Esophagus squamous epithelium (tissue), 5 donors: Measurements from ENCODE around the gene PLPP4. TPM values are rescaled to one million over a fixed set of nuclear protein-coding genes. Genes with fewer than 3 reads are reported as not detected.

Experiments used
- DNase-seq: peaks from one replicate; lab custom pipeline; 2025; lab: John Stamatoyannopoulos, UW
- H3K27ac ChIP-seq, 4 donors: fragments of 200-600 bp; sonication (generic); one replicate each; pipeline ENCODE4 v1.5.1; 2016 to 2019; ENCODE audit warnings: mild to moderate bottlenecking in 1 of 4
- H3K27me3 ChIP-seq, 4 donors: fragments of 200-600 bp; sonication (generic); 1 replicate in 3 of 4; 2 replicates in 1 of 4; pipeline versions ENCODE4 v1.5.1 to v1.6.0; 2017 to 2021; ENCODE audit warnings: antibody characterized with exemption in 1 of 4
- H3K36me3 ChIP-seq, 3 donors: fragments of 200-600 bp; sonication (generic); one replicate each; pipeline ENCODE4 v1.5.1; 2016 to 2019
- H3K4me1 ChIP-seq, 3 donors: fragments of 200-600 bp; sonication (generic); one replicate each; pipeline ENCODE4 v1.5.1; 2017 to 2019
- H3K4me3 ChIP-seq, 4 donors: fragments of 200-600 bp; sonication (generic); 1 replicate in 3 of 4; 2 replicates in 1 of 4; pipeline ENCODE4 v1.5.1; 2016 to 2019; ENCODE audit warnings: mild to moderate bottlenecking in 2 of 4, moderate library complexity in 1 of 4
- H3K9me3 ChIP-seq, 3 donors: fragments of 200-600 bp; sonication (generic); one replicate each; pipeline ENCODE4 v1.5.1; 2016 to 2019
- CTCF ChIP-seq, 6 experiments: fragments of 450-650 bp in 4 of 6; fragments of 200-600 bp in 2 of 6; sonication (generic) in 2 of 6; IDR thresholded peaks; one replicate each; pipeline ENCODE4 v1.5.1; 2016 to 2019; ENCODE audit warnings: antibody characterized with exemption in 6 of 6, mild to moderate bottlenecking in 4 of 6, moderate library complexity in 4 of 6
- POLR2A ChIP-seq, 4 donors: fragments of 450-650 bp; IDR thresholded peaks; one replicate each; pipeline ENCODE4 v1.6.1; 2017; ENCODE audit warnings: antibody characterized with exemption in 4 of 4, mild to moderate bottlenecking in 4 of 4, moderate library complexity in 3 of 4
- WGBS, 2 donors: methylation state at CpG; one replicate each; pipeline ENCODE4 v1.1.5; 2018; 5-methylcytosine and 5-hydroxymethylcytosine counted together
- intact Hi-C: fragments of 100-400 bp; cut with DNase I; formaldehyde crosslinking; loops from one replicate; pipeline ENCODE4 v1.15.0; 2022
- total RNA-seq, 4 donors: library from RNA; depleted of rRNA; stranded (reverse); fragments of >200 nt; gene quantifications; one replicate each; pipeline ENCODE4 v1.1.0, GENCODE V29; 2016
- donor health status: DM: yes; HTN: yes; CAD: no.

PLPP4 gene
- total RNA-seq, 4 donors from 2014 or later: 0.38 to 0.49 TPM; not detected in 2

GRCh38 chr10:120436439-120437112 lies 20.5 kb upstream of the PLPP4 start:
- no peak overlapping the region for H3K27ac ChIP-seq
- TF ChIP-seq POLR2A (IDR thresholded peaks at IDR 0.05): no peak
- no peak for TF ChIP-seq CTCF (IDR thresholded peaks at IDR 0.05)
- no peaks in the 10 kb centered on the region for H3K36me3 ChIP-seq
- peaks cover 0 to 12% (median 0%) of the 10 kb centered on the region in 4 donors for H3K27me3 ChIP-seq
- H3K4me3 ChIP-seq: no peak overlapping the region
- no peak for DNase-seq
- H3K9me3 ChIP-seq: no peaks in the 10 kb centered on the region
- intact Hi-C loops: no loop called here
- no peaks in the 10 kb centered on the region for H3K4me1 ChIP-seq
- 68 to 79% methylated on average over 7 of the region's 7 CpGs for WGBS, 2 donors

DNA sequence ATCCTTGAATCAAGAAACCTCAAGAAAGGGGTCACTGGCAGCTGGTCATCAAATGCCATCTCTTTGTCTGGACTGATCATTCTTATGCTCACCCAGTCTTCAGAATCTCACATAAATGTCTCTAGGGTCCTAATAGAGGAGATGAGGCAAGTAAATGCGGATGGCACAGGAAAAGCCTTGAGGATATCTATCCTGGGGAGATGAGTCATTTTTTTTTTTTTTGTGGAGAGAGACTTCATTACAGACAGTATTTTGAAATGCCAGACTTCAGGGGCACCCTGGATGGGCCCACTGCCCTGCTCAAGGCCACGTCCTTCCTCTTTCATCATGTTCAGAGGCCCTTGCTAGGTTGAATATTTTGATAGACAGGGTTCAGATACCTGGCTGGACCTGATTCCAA lies 19.5 kb upstream of the PLPP4 start:
- intact Hi-C loops: no loop called here
- Histone ChIP-seq H3K4me3 (no peak overlapping the region), H3K36me3 (no peaks in the 10 kb centered on the region), H3K4me1 (no peaks in the 10 kb centered on the region), H3K27me3 (peaks cover 0 to 10% (median 0%) of the 10 kb centered on the region in 4 donors), H3K9me3 (no peaks in the 10 kb centered on the region), H3K27ac (no peak overlapping the region)
- 56 to 68% methylated on average over 2 of the region's 2 CpGs for WGBS, 2 donors
- DNase-seq: no peak
- TF ChIP-seq CTCF (IDR thresholded peaks at IDR 0.05) (no peak), POLR2A (IDR thresholded peaks at IDR 0.05) (no peak)

GRCh38 chr10:120451968-120452367 lies 5.1 kb upstream of the PLPP4 start:
- DNase-seq: no peak
- Histone ChIP-seq H3K36me3 (no peaks in the 10 kb centered on the region), H3K27ac (no peak overlapping the region), H3K9me3 (no peaks in the 10 kb centered on the region), H3K27me3 (peaks cover 0 to 30% (median 0%) of the 10 kb centered on the region in 4 donors), H3K4me3 (no peak overlapping the region), H3K4me1 (peaks cover 0 to 9% (median 2%) of the 10 kb centered on the region in 3 donors)
- WGBS, 2 donors: 68 to 79% methylated on average over 3 of the region's 3 CpGs
- intact Hi-C loops: no loop called here
- TF ChIP-seq CTCF (IDR thresholded peaks at IDR 0.05) (no peak), POLR2A (IDR thresholded peaks at IDR 0.05) (no peak)

GRCh38 chr10:120453319-120453718 lies 3.7 kb upstream of the PLPP4 start:
- TF ChIP-seq CTCF (IDR thresholded peaks at IDR 0.05): no peak
- no peak for TF ChIP-seq POLR2A (IDR thresholded peaks at IDR 0.05)
- 38 to 50% methylated on average over 1 of the region's 1 CpG for WGBS, 2 donors
- Histone ChIP-seq H3K4me1 (peaks cover 7 to 20% (median 8%) of the 10 kb centered on the region in 3 donors), H3K9me3 (no peaks in the 10 kb centered on the region), H3K4me3 (no peak overlapping the region), H3K36me3 (no peaks in the 10 kb centered on the region), H3K27ac (no peak overlapping the region), H3K27me3 (peaks cover 7 to 44% (median 11%) of the 10 kb centered on the region in 4 donors)
- intact Hi-C loops: no loop called here
- no peak for DNase-seq

DNA sequence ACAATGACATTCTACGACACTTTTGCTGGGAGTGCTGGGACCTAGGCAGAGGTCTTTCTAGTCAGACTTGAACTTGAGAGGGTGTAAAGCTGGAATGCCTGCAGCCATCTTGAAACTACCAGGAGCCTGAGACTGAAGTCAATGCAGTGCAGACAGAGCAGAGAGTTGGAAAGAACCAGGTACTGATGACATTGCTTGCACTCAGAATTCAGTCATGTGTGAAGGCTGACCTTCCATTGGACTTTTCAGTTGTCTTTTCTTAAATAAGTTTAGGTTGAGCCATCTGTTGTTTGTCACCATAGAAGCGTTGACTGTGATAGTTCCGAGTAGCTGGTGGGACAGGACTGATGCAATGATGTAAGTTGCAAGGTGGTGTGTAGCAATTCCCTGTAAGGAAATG lies 3.1 kb upstream of the PLPP4 start:
- no peak overlapping the region for H3K27ac ChIP-seq
- WGBS, 2 donors: 63 to 70% methylated on average over 3 of the region's 3 CpGs
- H3K36me3 ChIP-seq: no peaks in the 10 kb centered on the region
- no peak for DNase-seq
- intact Hi-C loops: no loop called here
- H3K9me3 ChIP-seq: no peaks in the 10 kb centered on the region
- H3K27me3 ChIP-seq: peaks cover 7 to 50% (median 14%) of the 10 kb centered on the region in 4 donors
- TF ChIP-seq CTCF (IDR thresholded peaks at IDR 0.05) (no peak), POLR2A (IDR thresholded peaks at IDR 0.05) (no peak)
- peaks cover 7 to 20% (median 8%) of the 10 kb centered on the region in 3 donors for H3K4me1 ChIP-seq
- no peak overlapping the region for H3K4me3 ChIP-seq
